Ureter (tissue), 1 donor: ENCODE results near the gene YIPF2. TPM values are rescaled to one million over a fixed set of nuclear protein-coding genes. Genes with fewer than 3 reads are reported as not detected.
"Not testable (repeated sequence)": the region's sequence is repeated elsewhere in the genome, so short reads cannot be mapped to it uniquely, and the experiment has no call there.

Experiments used
- DNase-seq: peaks from one replicate; pipeline ENCODE4 v3.0.0-alpha.2; 2020; ENCODE audit warnings: low spot score
- total RNA-seq: library from RNA; stranded (reverse); gene quantifications from one replicate; pipeline ENCODE4 v1.2.4, GENCODE V29; 2023
- donor health status: DM: yes; HTN: yes; CAD: no.

YIPF2 gene
- total RNA-seq, 1 donor from 2014 or later: 60.9 TPM

- DNase-seq: no peak
Measured at GRCh38 chr19:10911579-10912363, 16.7 kb downstream of the YIPF2 start.

GRCh38 chr19:10908380-10908960, 20.0 kb downstream of the YIPF2 start:
- no peak for DNase-seq

- DNase-seq: no peak
Measured at GRCh38 chr19:10907925-10908324, 20.5 kb downstream of the YIPF2 start.

GRCh38 chr19:10899151-10899653, 29.2 kb downstream of the YIPF2 start:
- no peak for DNase-seq

GRCh38 chr19:10898633-10899032, 29.8 kb downstream of the YIPF2 start:
- no peak for DNase-seq

- DNase-seq: no peak
Measured at GRCh38 chr19:10896851-10897526, 31.4 kb downstream of the YIPF2 start.

- no peak for DNase-seq
Measured at GRCh38 chr19:10895920-10896319, 32.5 kb downstream of the YIPF2 start.

GRCh38 chr19:10895363-10895762, 33.1 kb downstream of the YIPF2 start:
- no peak for DNase-seq

- DNase-seq: no peak
Measured at GRCh38 chr19:10894911-10895213, 33.6 kb downstream of the YIPF2 start.

- DNase-seq: no peak
Measured at GRCh38 chr19:10892256-10892655, 36.2 kb downstream of the YIPF2 start.

GRCh38 chr19:10891405-10892086, 36.9 kb downstream of the YIPF2 start:
- no peak for DNase-seq

GRCh38 chr19:10889880-10890279, 38.6 kb downstream of the YIPF2 start:
- no peak for DNase-seq

GRCh38 chr19:10888421-10888866, 40.0 kb downstream of the YIPF2 start:
- DNase-seq: no peak

GRCh38 chr19:10887616-10888367, 40.6 kb downstream of the YIPF2 start:
- DNase-seq: no peak

GRCh38 chr19:10885201-10886169, 43.0 kb downstream of the YIPF2 start:
- DNase-seq: no peak

GRCh38 chr19:10884274-10884673, 44.2 kb downstream of the YIPF2 start:
- DNase-seq: no peak

- no peak for DNase-seq
Measured at GRCh38 chr19:10882108-10882457, 46.4 kb downstream of the YIPF2 start.

GRCh38 chr19:10881403-10882107, 46.9 kb downstream of the YIPF2 start:
- no peak for DNase-seq

- no peak for DNase-seq
Measured at GRCh38 chr19:10878253-10878652, 50.2 kb downstream of the YIPF2 start.

- DNase-seq: not testable (repeated sequence)
Measured at GRCh38 chr19:10877608-10878007, 50.8 kb downstream of the YIPF2 start.
